Measurements from ENCODE around the gene AP2M1.

DNA sequence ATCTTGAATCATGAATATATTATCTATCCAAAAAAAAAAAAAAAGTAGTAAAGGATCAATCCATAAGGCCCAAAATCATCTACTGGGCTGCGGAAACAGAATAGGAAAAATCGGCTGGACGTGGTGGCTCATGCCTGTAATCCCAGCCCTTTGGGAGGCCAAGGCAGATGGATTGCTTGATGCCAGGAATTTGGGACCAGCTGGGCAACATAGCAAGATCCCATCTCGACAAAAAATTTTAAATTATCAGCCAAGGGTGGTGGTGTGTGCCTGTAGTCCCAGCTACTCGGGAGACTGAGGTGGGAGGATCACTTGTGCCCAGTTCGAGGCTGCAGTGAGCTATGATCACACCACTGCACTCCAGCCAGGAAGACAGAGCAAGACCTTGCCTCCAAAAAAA is 25.5 kb upstream of the AP2M1 start:
- no peak for TF ChIP-seq POLR2A (IDR thresholded peaks at IDR 0.05)
- TF ChIP-seq, protein P1, sequence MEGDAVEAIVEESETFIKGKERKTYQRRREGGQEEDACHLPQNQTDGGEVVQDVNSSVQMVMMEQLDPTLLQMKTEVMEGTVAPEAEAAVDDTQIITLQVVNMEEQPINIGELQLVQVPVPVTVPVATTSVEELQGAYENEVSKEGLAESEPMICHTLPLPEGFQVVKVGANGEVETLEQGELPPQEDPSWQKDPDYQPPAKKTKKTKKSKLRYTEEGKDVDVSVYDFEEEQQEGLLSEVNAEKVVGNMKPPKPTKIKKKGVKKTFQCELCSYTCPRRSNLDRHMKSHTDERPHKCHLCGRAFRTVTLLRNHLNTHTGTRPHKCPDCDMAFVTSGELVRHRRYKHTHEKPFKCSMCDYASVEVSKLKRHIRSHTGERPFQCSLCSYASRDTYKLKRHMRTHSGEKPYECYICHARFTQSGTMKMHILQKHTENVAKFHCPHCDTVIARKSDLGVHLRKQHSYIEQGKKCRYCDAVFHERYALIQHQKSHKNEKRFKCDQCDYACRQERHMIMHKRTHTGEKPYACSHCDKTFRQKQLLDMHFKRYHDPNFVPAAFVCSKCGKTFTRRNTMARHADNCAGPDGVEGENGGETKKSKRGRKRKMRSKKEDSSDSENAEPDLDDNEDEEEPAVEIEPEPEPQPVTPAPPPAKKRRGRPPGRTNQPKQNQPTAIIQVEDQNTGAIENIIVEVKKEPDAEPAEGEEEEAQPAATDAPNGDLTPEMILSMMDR (IDR thresholded peaks at IDR 0.05): no peak

Data from heart left ventricle (tissue), 13 donors.